H1 (cell line): ENCODE measurements around the gene NUDT9. TPM values are rescaled to one million over a fixed set of nuclear protein-coding genes. Genes with fewer than 3 reads are reported as not detected.

ENCODE experiments used
- CTCF ChIA-PET: fragments of 300-600 bp; sonication (Branson Sonifier 250); formaldehyde crosslinking; loops from one replicate; lab custom pipeline; 2021; ENCODE audit not compliant: partially characterized antibody; lab: Charles Lee
- POLR2A ChIA-PET: fragments of 300-600 bp; sonication (Branson Sonifier 250); formaldehyde crosslinking; loops from one replicate; lab custom pipeline; 2021; ENCODE audit warnings: inconsistent platforms; ENCODE audit not compliant: partially characterized antibody; lab: Charles Lee
- DNase-seq, 2 experiments: peaks; one replicate each; pipeline versions ENCODE4 v3.0.0 to v3.0.0-alpha.2; 2010 to 2022; ENCODE audit warnings: low spot score in 2 of 2, low read depth in 1 of 2, mixed read lengths in 1 of 2
- FAIRE-seq: peaks from 2 replicates; lab custom pipeline; 2011; peaks lifted over from hg19 to GRCh38; lab: Jason Lieb, UNC
- H2AFZ ChIP-seq: 2 replicates; pipeline ENCODE4 v1.8.1; 2012; ENCODE audit warnings: low read length, inconsistent platforms
- H2AK5ac ChIP-seq: 2 replicates; pipeline ENCODE4 v1.6.1; 2013; ENCODE audit warnings: low read depth, low read length
- H2BK120ac ChIP-seq: replicated peaks from 2 replicates; pipeline ENCODE3; 2013; ENCODE audit warnings: low read depth, low read length, inconsistent platforms
- H2BK12ac ChIP-seq: 2 replicates; pipeline ENCODE4 v1.6.1; 2013; ENCODE audit warnings: low read depth, low read length
- H2BK15ac ChIP-seq: 2 replicates; pipeline ENCODE4 v1.6.1; 2013; ENCODE audit warnings: low read length
- H2BK20ac ChIP-seq: 2 replicates; pipeline ENCODE4 v1.6.1; 2013; ENCODE audit warnings: low read length
- H2BK5ac ChIP-seq: 2 replicates; pipeline ENCODE4 v1.6.1; 2013; ENCODE audit warnings: low read depth, low read length
- H3K14ac ChIP-seq: 2 replicates; pipeline ENCODE4 v1.6.1; 2013; ENCODE audit warnings: inconsistent platforms; ENCODE audit not compliant: insufficient read length
- H3K18ac ChIP-seq: 2 replicates; pipeline ENCODE4 v1.6.1; 2013; ENCODE audit warnings: low read length; ENCODE audit errors: extremely low read depth
- H3K23ac ChIP-seq: 2 replicates; pipeline ENCODE4 v1.6.1; 2013; ENCODE audit warnings: inconsistent platforms; ENCODE audit not compliant: insufficient read length
- H3K23me2 ChIP-seq: 2 replicates; pipeline ENCODE4 v1.6.1; 2013; ENCODE audit warnings: low read depth, low read length
- H3K27ac ChIP-seq: 2 replicates; pipeline ENCODE4 v1.6.1; 2011; ENCODE audit warnings: low read depth, low read length, inconsistent platforms
- H3K27me3 ChIP-seq, 4 experiments: replicated peaks in 1 of 4; 1 replicate in 1 of 4; 2 replicates in 3 of 4; pipeline versions ENCODE4 v1.6.1 to v1.8.1; 2011 to 2013; ENCODE audit warnings: low read length in 3 of 4, mild to moderate bottlenecking in 3 of 4, inconsistent platforms in 2 of 4, mixed read lengths in 2 of 4, moderate library complexity in 1 of 4; ENCODE audit not compliant: control insufficient read depth in 3 of 4, insufficient read depth in 3 of 4; ENCODE audit errors: extremely low read depth in 1 of 4
- H3K36me3 ChIP-seq, 4 experiments: 2 replicates each; pipeline versions ENCODE4 v1.6.1 to v1.8.1; 2011 to 2013; ENCODE audit warnings: mild to moderate bottlenecking in 4 of 4, low read length in 3 of 4, moderate library complexity in 2 of 4, control low read depth in 1 of 4, inconsistent platforms in 1 of 4; ENCODE audit not compliant: insufficient read depth in 4 of 4, control insufficient read depth in 2 of 4
- H3K4ac ChIP-seq: replicated peaks from 2 replicates; pipeline ENCODE3; 2013; ENCODE audit warnings: low read length, low read depth, mixed read lengths, inconsistent platforms; ENCODE audit not compliant: insufficient read length
- H3K4me1 ChIP-seq, 4 experiments: replicated peaks in 1 of 4; 1 replicate in 1 of 4; 2 replicates in 3 of 4; pipeline versions ENCODE4 v1.6.1 to v1.8.1; 2011 to 2013; ENCODE audit warnings: low read length in 3 of 4, inconsistent platforms in 2 of 4, mixed read lengths in 1 of 4; ENCODE audit not compliant: insufficient read depth in 4 of 4, control insufficient read depth in 3 of 4
- H3K4me2 ChIP-seq, 2 experiments: 2 replicates each; pipeline versions ENCODE4 v1.6.1 to v1.8.1; 2011 to 2013; ENCODE audit warnings: low read depth in 2 of 2, low read length in 2 of 2, control low read depth in 1 of 2, inconsistent platforms in 1 of 2, mild to moderate bottlenecking in 1 of 2; ENCODE audit not compliant: insufficient read depth in 1 of 2
- H3K4me3 ChIP-seq, 4 experiments: fragments of 200-600, 300-600 bp in 1 of 4; sonication (generic), shearing (Covaris generic), sonication (Bioruptor Twin) in 1 of 4; 2 replicates each; pipeline versions ENCODE4 v1.5.1 to v1.8.1; 2011 to 2016; ENCODE audit warnings: low read length in 4 of 4, low read depth in 3 of 4, control low read depth in 2 of 4, inconsistent platforms in 2 of 4, mild to moderate bottlenecking in 2 of 4, mixed read lengths in 1 of 4, moderate library complexity in 1 of 4; ENCODE audit not compliant: insufficient read depth in 2 of 4; ENCODE audit errors: extremely low read depth in 1 of 4
- H3K56ac ChIP-seq: replicated peaks from 2 replicates; pipeline ENCODE3; 2013; ENCODE audit warnings: low read depth, mild to moderate bottlenecking, mixed read lengths, low read length, inconsistent platforms; ENCODE audit not compliant: insufficient read length
- H3K79me1 ChIP-seq: 2 replicates; pipeline ENCODE4 v1.6.1; 2013; ENCODE audit warnings: low read depth, low read length, control low read depth
- H3K79me2 ChIP-seq, 2 experiments: 2 replicates each; pipeline versions ENCODE4 v1.6.1 to v1.8.1; 2012 to 2013; ENCODE audit warnings: low read length in 2 of 2, mild to moderate bottlenecking in 2 of 2, inconsistent platforms in 1 of 2; ENCODE audit not compliant: insufficient read depth in 2 of 2, control insufficient read depth in 1 of 2
- H3K9ac ChIP-seq, 4 experiments: replicated peaks in 1 of 4; 1 replicate in 1 of 4; 2 replicates in 3 of 4; pipeline versions ENCODE4 v1.6.1 to v1.8.1; 2011 to 2013; ENCODE audit warnings: low read depth in 3 of 4, low read length in 3 of 4, control low read depth in 2 of 4, mild to moderate bottlenecking in 2 of 4, moderate library complexity in 2 of 4, inconsistent platforms in 1 of 4; ENCODE audit errors: extremely low read depth in 1 of 4
- H3K9me3 ChIP-seq, 2 experiments: 2 replicates each; pipeline versions ENCODE4 v1.6.1 to v1.8.1; 2012 to 2013; ENCODE audit warnings: mild to moderate bottlenecking in 2 of 2, moderate library complexity in 2 of 2, control low read depth in 1 of 2, inconsistent platforms in 1 of 2, low read depth in 1 of 2, low read length in 1 of 2, mixed read lengths in 1 of 2; ENCODE audit not compliant: insufficient read depth in 2 of 2
- H4K20me1 ChIP-seq, 2 experiments: replicated peaks in 1 of 2; 2 replicates each; pipeline versions ENCODE3 to v1.8.1; 2011 to 2013; ENCODE audit warnings: inconsistent platforms in 2 of 2, low read length in 2 of 2, mild to moderate bottlenecking in 1 of 2; ENCODE audit not compliant: insufficient read depth in 2 of 2, control insufficient read depth in 1 of 2
- H4K5ac ChIP-seq: 2 replicates; pipeline ENCODE4 v1.6.1; 2013; ENCODE audit warnings: low read length, low read depth, mixed read lengths, inconsistent platforms; ENCODE audit not compliant: insufficient read length
- H4K8ac ChIP-seq: 2 replicates; pipeline ENCODE4 v1.8.0; 2013; ENCODE audit warnings: mild to moderate bottlenecking, moderate library complexity, low read length, inconsistent platforms; ENCODE audit not compliant: insufficient read depth; ENCODE audit errors: extremely low read depth
- H4K91ac ChIP-seq: replicated peaks from 2 replicates; pipeline ENCODE3; 2013; ENCODE audit warnings: low read length, mixed read lengths, inconsistent platforms; ENCODE audit not compliant: insufficient read length
- CBX5 ChIP-seq: fragments of 300-800, 300-1000 bp; sonication (generic); IDR thresholded peaks from 2 replicates; pipeline ENCODE4 v1.7.1; 2016; ENCODE audit warnings: antibody characterized with exemption, low read length, low read depth
- FOSL1 ChIP-seq: IDR thresholded peaks from 2 replicates; pipeline ENCODE4 v1.6.1; 2011; ENCODE audit warnings: mild to moderate bottlenecking, low read depth, low read length, moderate library complexity; ENCODE audit not compliant: insufficient read depth
- GTF2F1 ChIP-seq: IDR thresholded peaks from 2 replicates; pipeline ENCODE4 v1.6.1; 2012; ENCODE audit warnings: low read depth, low read length, improper control_type of control experiment, borderline replicate concordance
- KDM4A ChIP-seq: IDR thresholded peaks from one replicate; pipeline ENCODE4 v1.7.1; 2012; ENCODE audit warnings: low read depth, mild to moderate bottlenecking, moderate library complexity, low read length, inconsistent platforms; ENCODE audit not compliant: severe bottlenecking
- POU5F1 ChIP-seq: IDR thresholded peaks from 2 replicates; pipeline ENCODE4 v1.6.1; 2011; ENCODE audit warnings: low read depth, mild to moderate bottlenecking, low read length, moderate library complexity
- RBBP5 ChIP-seq: IDR thresholded peaks from 2 replicates; pipeline ENCODE4 v1.7.1; 2012; ENCODE audit warnings: low read depth, mild to moderate bottlenecking, inconsistent platforms, low read length, moderate library complexity, borderline replicate concordance
- SIN3A ChIP-seq, 2 experiments: IDR thresholded peaks in 1 of 2; conservative IDR thresholded peaks in 1 of 2; 2 replicates each; pipeline ENCODE4 v1.6.1; 2011 to 2012; ENCODE audit warnings: low read length in 2 of 2, improper control_type of control experiment in 1 of 2, low read depth in 1 of 2, mild to moderate bottlenecking in 1 of 2
- TAF7 ChIP-seq: optimal IDR thresholded peaks from 2 replicates; pipeline ENCODE3; 2011; ENCODE audit warnings: low read depth, mild to moderate bottlenecking, inconsistent platforms, low read length, moderate library complexity, borderline replicate concordance
- YY1 ChIP-seq: IDR thresholded peaks from 2 replicates; pipeline ENCODE4 v1.6.1; 2011; ENCODE audit warnings: low read depth, mild to moderate bottlenecking, low read length
- WGBS, 2 experiments: shearing (Covaris generic) in 1 of 2; methylation state at CpG; one replicate each; pipeline versions ENCODE4 v1.1.6 to v1.1.7; 2013 to 2015; ENCODE audit warnings: low lambda C conversion rate in 2 of 2, mixed read lengths in 2 of 2, inconsistent platforms in 1 of 2, low coverage in 1 of 2, missing lambda C conversion rate in 1 of 2; ENCODE audit not compliant: insufficient replicate concordance in 2 of 2, insufficient coverage in 1 of 2, insufficient read length in 1 of 2; ENCODE audit errors: extremely low coverage in 1 of 2, missing lambda C conversion rate in 1 of 2; 5-methylcytosine and 5-hydroxymethylcytosine counted together
- polyA plus RNA-seq, 7 experiments: library from polyadenylated mRNA; depleted of rRNA in 3 of 7; stranded (reverse) in 5 of 7; unstranded in 2 of 7; fragments of >200 nt in 5 of 7; fragments of 200-250 nt in 2 of 7; gene quantifications; 1 replicate in 5 of 7; 2 replicates in 1 of 7; 4 replicates in 1 of 7; pipeline versions ENCODE4 v1.2.1 to v1.2.3, GENCODE V29; 2011 to 2013; ENCODE audit warnings: missing spikeins in 2 of 7, mixed read lengths in 2 of 7
- total RNA-seq: library from RNA; stranded (reverse); fragmentation: NEBNext Ultra II Directional; extraction: Animal tissue kit (Norgen Biotek cat#: 25700); gene quantifications from 2 replicates; pipeline ENCODE4 v1.2.1, GENCODE V29; 2021
- TF ChIP-seq, protein P1 (sequence below): IDR thresholded peaks from 2 replicates; pipeline ENCODE4 v1.6.1; 2012; ENCODE audit warnings: inconsistent platforms

The NUDT9 gene
- total and polyA plus RNA-seq, 2 of the 8 experiments (the other 6 are each of a cell fraction or from before 2014, with no cell fraction given): 13.2 to 27.6 TPM

DNA sequence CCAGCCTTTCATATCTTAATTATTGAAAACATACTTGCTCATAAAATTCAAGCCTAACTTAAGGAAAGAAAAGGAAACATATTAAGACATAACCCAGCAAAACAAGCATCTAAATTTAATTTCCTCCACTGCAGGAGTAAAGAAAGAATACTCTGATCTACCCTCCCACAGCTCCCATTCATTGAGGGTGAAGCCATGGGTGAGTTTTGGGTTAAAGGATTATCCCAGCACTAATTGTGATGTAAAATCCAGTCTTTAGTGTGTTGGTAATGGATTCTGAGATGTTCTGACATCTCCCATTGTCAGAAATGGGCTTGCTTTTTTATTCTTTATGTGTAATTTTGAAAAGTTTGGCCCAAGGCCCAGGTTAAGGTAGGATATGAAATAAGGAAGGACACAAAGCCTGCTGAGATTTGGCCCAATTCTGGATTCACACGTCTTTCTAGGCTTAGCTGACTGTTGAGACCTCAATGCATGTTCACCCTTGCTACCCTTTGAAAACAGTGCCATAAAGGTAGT, 56.4 kb downstream of the NUDT9 start:
- Histone ChIP-seq H3K18ac (no peak overlapping the region), H2BK120ac (no peak overlapping the region), H3K79me2 (no peaks in the 10 kb centered on the region), H3K9ac (no peak overlapping the region), H3K14ac (no peak overlapping the region), H3K79me1 (no peaks in the 10 kb centered on the region), H4K20me1 (no peaks in the 10 kb centered on the region), H3K27ac (no peak overlapping the region), H3K23ac (no peak overlapping the region), H2BK20ac (no peak overlapping the region), H2BK12ac (no peak overlapping the region; the same call in 1 of the 2 replicates), H3K4ac (no peak overlapping the region), H3K56ac (no peak overlapping the region), H4K5ac (no peak overlapping the region), H2BK5ac (0 out of 2 replicates have a peak overlapping the region, but pooled peaks have one; percentile 19), H4K8ac (no peak overlapping the region), H3K36me3 (no peaks in the 10 kb centered on the region; a peak in 1 of 8 replicates), H4K91ac (no peak overlapping the region), H3K23me2 (no peaks in the 10 kb centered on the region), H2BK15ac (no peak overlapping the region), H3K27me3 (0 out of 7 replicates have a peak, but pooled peaks cover 0 to 2% (median 0%) of the 10 kb centered on the region in 4 experiments), H3K4me1 (peaks cover 0 to 13% (median 6%) of the 10 kb centered on the region in 4 experiments; a peak in 5 of 7 replicates), H3K4me3 (no peak overlapping the region), H2AK5ac (no peak overlapping the region; the same call in 1 of the 2 replicates), H3K4me2 (0 out of 4 replicates have a peak overlapping the region, but pooled peaks of 1 of the 2 experiments have one; percentile 22), H3K9me3 (no peaks in the 10 kb centered on the region), H2AFZ (no peak overlapping the region)
- WGBS, 2 experiments: 55% methylated on average over 1 of the region's 1 CpG; no CpG with 5 or more reads in 1 of the 2 experiments
- ChIA-PET POLR2A (interaction anchor here (0.6 to 1.0 kb wide), 2 partner anchors 11 to 53 kb away, joined by 3 to 4 read pairs; no protein-coding TSS in a partner anchor), CTCF (interaction anchor here (0.6 to 2.1 kb wide), 4 partner anchors 13 to 22 kb away, joined by 3 to 9 read pairs (median 4); no protein-coding TSS in a partner anchor)
- DNase-seq: no peak
- no peak for FAIRE-seq
- TF ChIP-seq TAF7 (no peak), SIN3A (conservative IDR thresholded peaks at IDR 0.05 in 1 of 2, IDR thresholded peaks at IDR 0.05 in 1 of 2; ENCODE audit: low read depth in 1 of 2, low read length in 2 of 2) (no peak), POU5F1 (no peak), FOSL1 (no peak), YY1 (no peak), CBX5 (no peak), RBBP5 (no peak), GTF2F1 (no peak), KDM4A (no peak)
- TF ChIP-seq, protein P1, sequence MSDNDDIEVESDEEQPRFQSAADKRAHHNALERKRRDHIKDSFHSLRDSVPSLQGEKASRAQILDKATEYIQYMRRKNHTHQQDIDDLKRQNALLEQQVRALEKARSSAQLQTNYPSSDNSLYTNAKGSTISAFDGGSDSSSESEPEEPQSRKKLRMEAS: no peak
